ENCODE data around the gene SLC2A13. TPM values are rescaled to one million over a fixed set of nuclear protein-coding genes. Genes with fewer than 3 reads are reported as not detected.

Gene SLC2A13
- total RNA-seq, 1 donor from 2014 or later = 8.4 TPM

GRCh38 chr12:39839072-39839471 is 266.8 kb downstream of the SLC2A13 start:
- no peak overlapping the region for H3K4me3 ChIP-seq (ENCODE audit: low read length in 3 of 3)
- no peak overlapping the region for H3K27ac ChIP-seq (ENCODE audit: low read depth, low read length)
- H3K27me3 ChIP-seq (ENCODE audit: control insufficient read depth in 3 of 3, insufficient read depth in 3 of 3, low read length in 3 of 3) = no peaks in the 10 kb centered on the region
- H3K4me1 ChIP-seq (ENCODE audit: control insufficient read depth in 3 of 3, insufficient read depth in 3 of 3, low read length in 3 of 3) = no peaks in the 10 kb centered on the region
- H3K9me3 ChIP-seq (ENCODE audit: control insufficient read depth in 3 of 3, low read length in 3 of 3) = no peaks in the 10 kb centered on the region
- no peaks in the 10 kb centered on the region for H3K36me3 ChIP-seq (ENCODE audit: control insufficient read depth in 3 of 3, insufficient read depth in 3 of 3, low read length in 3 of 3)
- no peak overlapping the region for H3K9ac ChIP-seq (ENCODE audit: low read depth in 1 of 3, low read length in 3 of 3)

- no peaks in the 10 kb centered on the region for H3K27me3 ChIP-seq (ENCODE audit: control insufficient read depth in 3 of 3, insufficient read depth in 3 of 3, low read length in 3 of 3)
- no peaks in the 10 kb centered on the region for H3K9me3 ChIP-seq (ENCODE audit: control insufficient read depth in 3 of 3, low read length in 3 of 3)
- H3K9ac ChIP-seq (ENCODE audit: low read depth in 1 of 3, low read length in 3 of 3) = no peak overlapping the region
- no peaks in the 10 kb centered on the region for H3K36me3 ChIP-seq (ENCODE audit: control insufficient read depth in 3 of 3, insufficient read depth in 3 of 3, low read length in 3 of 3)
- no peaks in the 10 kb centered on the region for H3K4me1 ChIP-seq (ENCODE audit: control insufficient read depth in 3 of 3, insufficient read depth in 3 of 3, low read length in 3 of 3)
- no peak overlapping the region for H3K4me3 ChIP-seq (ENCODE audit: low read length in 3 of 3)
- no peak overlapping the region for H3K27ac ChIP-seq (ENCODE audit: low read depth, low read length)
These were observed 270.1 kb downstream of the SLC2A13 start for GRCh38 chr12:39835517-39836489.

- H3K27me3 ChIP-seq (ENCODE audit: control insufficient read depth in 3 of 3, insufficient read depth in 3 of 3, low read length in 3 of 3) = no peaks in the 10 kb centered on the region
- H3K36me3 ChIP-seq (ENCODE audit: control insufficient read depth in 3 of 3, insufficient read depth in 3 of 3, low read length in 3 of 3) = no peaks in the 10 kb centered on the region
- no peak overlapping the region for H3K27ac ChIP-seq (ENCODE audit: low read depth, low read length)
- H3K9me3 ChIP-seq (ENCODE audit: control insufficient read depth in 3 of 3, low read length in 3 of 3) = no peaks in the 10 kb centered on the region
- H3K4me1 ChIP-seq (ENCODE audit: control insufficient read depth in 3 of 3, insufficient read depth in 3 of 3, low read length in 3 of 3) = no peaks in the 10 kb centered on the region
- no peak overlapping the region for H3K9ac ChIP-seq (ENCODE audit: low read depth in 1 of 3, low read length in 3 of 3)
- no peak overlapping the region for H3K4me3 ChIP-seq (ENCODE audit: low read length in 3 of 3)
These were observed 274.1 kb downstream of the SLC2A13 start for GRCh38 chr12:39831587-39832315.

- no peaks in the 10 kb centered on the region for H3K4me1 ChIP-seq (ENCODE audit: control insufficient read depth in 3 of 3, insufficient read depth in 3 of 3, low read length in 3 of 3)
- H3K36me3 ChIP-seq (ENCODE audit: control insufficient read depth in 3 of 3, insufficient read depth in 3 of 3, low read length in 3 of 3) = no peaks in the 10 kb centered on the region
- no peaks in the 10 kb centered on the region for H3K9me3 ChIP-seq (ENCODE audit: control insufficient read depth in 3 of 3, low read length in 3 of 3)
- H3K9ac ChIP-seq (ENCODE audit: low read depth in 1 of 3, low read length in 3 of 3) = no peak overlapping the region
- no peaks in the 10 kb centered on the region for H3K27me3 ChIP-seq (ENCODE audit: control insufficient read depth in 3 of 3, insufficient read depth in 3 of 3, low read length in 3 of 3)
- no peak overlapping the region for H3K27ac ChIP-seq (ENCODE audit: low read depth, low read length)
- no peak overlapping the region for H3K4me3 ChIP-seq (ENCODE audit: low read length in 3 of 3)
These were observed 274.9 kb downstream of the SLC2A13 start for GRCh38 chr12:39830852-39831520.

- H3K9ac ChIP-seq (ENCODE audit: low read depth in 1 of 3, low read length in 3 of 3) = no peak overlapping the region
- no peak overlapping the region for H3K4me3 ChIP-seq (ENCODE audit: low read length in 3 of 3)
- H3K9me3 ChIP-seq (ENCODE audit: control insufficient read depth in 3 of 3, low read length in 3 of 3) = no peaks in the 10 kb centered on the region
- no peak overlapping the region for H3K27ac ChIP-seq (ENCODE audit: low read depth, low read length)
- H3K4me1 ChIP-seq (ENCODE audit: control insufficient read depth in 3 of 3, insufficient read depth in 3 of 3, low read length in 3 of 3) = no peaks in the 10 kb centered on the region
- no peaks in the 10 kb centered on the region for H3K27me3 ChIP-seq (ENCODE audit: control insufficient read depth in 3 of 3, insufficient read depth in 3 of 3, low read length in 3 of 3)
- no peaks in the 10 kb centered on the region for H3K36me3 ChIP-seq (ENCODE audit: control insufficient read depth in 3 of 3, insufficient read depth in 3 of 3, low read length in 3 of 3)
These were observed 275.7 kb downstream of the SLC2A13 start for GRCh38 chr12:39830171-39830570.

GRCh38 chr12:39824505-39825212 is 281.2 kb downstream of the SLC2A13 start:
- no peak overlapping the region for H3K4me3 ChIP-seq (ENCODE audit: low read length in 3 of 3)
- no peak overlapping the region for H3K27ac ChIP-seq (ENCODE audit: low read depth, low read length)
- H3K27me3 ChIP-seq (ENCODE audit: control insufficient read depth in 3 of 3, insufficient read depth in 3 of 3, low read length in 3 of 3) = no peaks in the 10 kb centered on the region
- H3K4me1 ChIP-seq (ENCODE audit: control insufficient read depth in 3 of 3, insufficient read depth in 3 of 3, low read length in 3 of 3) = no peaks in the 10 kb centered on the region
- H3K9ac ChIP-seq (ENCODE audit: low read depth in 1 of 3, low read length in 3 of 3) = no peak overlapping the region
- H3K36me3 ChIP-seq (ENCODE audit: control insufficient read depth in 3 of 3, insufficient read depth in 3 of 3, low read length in 3 of 3) = no peaks in the 10 kb centered on the region
- no peaks in the 10 kb centered on the region for H3K9me3 ChIP-seq (ENCODE audit: control insufficient read depth in 3 of 3, low read length in 3 of 3)

GRCh38 chr12:39816671-39817185 is 289.2 kb downstream of the SLC2A13 start:
- H3K4me1 ChIP-seq (ENCODE audit: control insufficient read depth in 3 of 3, insufficient read depth in 3 of 3, low read length in 3 of 3) = no peaks in the 10 kb centered on the region
- H3K4me3 ChIP-seq (ENCODE audit: low read length in 3 of 3) = no peak overlapping the region
- no peaks in the 10 kb centered on the region for H3K36me3 ChIP-seq (ENCODE audit: control insufficient read depth in 3 of 3, insufficient read depth in 3 of 3, low read length in 3 of 3)
- no peaks in the 10 kb centered on the region for H3K9me3 ChIP-seq (ENCODE audit: control insufficient read depth in 3 of 3, low read length in 3 of 3)
- H3K27ac ChIP-seq (ENCODE audit: low read depth, low read length) = no peak overlapping the region
- no peak overlapping the region for H3K9ac ChIP-seq (ENCODE audit: low read depth in 1 of 3, low read length in 3 of 3)
- H3K27me3 ChIP-seq (ENCODE audit: control insufficient read depth in 3 of 3, insufficient read depth in 3 of 3, low read length in 3 of 3) = no peaks in the 10 kb centered on the region

GRCh38 chr12:39815746-39816145 is 290.1 kb downstream of the SLC2A13 start:
- Histone ChIP-seq H3K27me3 (ENCODE audit: control insufficient read depth in 3 of 3, insufficient read depth in 3 of 3, low read length in 3 of 3) (no peaks in the 10 kb centered on the region), H3K9me3 (ENCODE audit: control insufficient read depth in 3 of 3, low read length in 3 of 3) (no peaks in the 10 kb centered on the region), H3K4me1 (ENCODE audit: control insufficient read depth in 3 of 3, insufficient read depth in 3 of 3, low read length in 3 of 3) (no peaks in the 10 kb centered on the region), H3K27ac (ENCODE audit: low read depth, low read length) (no peak overlapping the region), H3K36me3 (ENCODE audit: control insufficient read depth in 3 of 3, insufficient read depth in 3 of 3, low read length in 3 of 3) (no peaks in the 10 kb centered on the region), H3K4me3 (ENCODE audit: low read length in 3 of 3) (no peak overlapping the region), H3K9ac (ENCODE audit: low read depth in 1 of 3, low read length in 3 of 3) (no peak overlapping the region)

- H3K36me3 ChIP-seq (ENCODE audit: control insufficient read depth in 3 of 3, insufficient read depth in 3 of 3, low read length in 3 of 3) = no peaks in the 10 kb centered on the region
- no peak overlapping the region for H3K9ac ChIP-seq (ENCODE audit: low read depth in 1 of 3, low read length in 3 of 3)
- H3K27me3 ChIP-seq (ENCODE audit: control insufficient read depth in 3 of 3, insufficient read depth in 3 of 3, low read length in 3 of 3) = no peaks in the 10 kb centered on the region
- no peak overlapping the region for H3K4me3 ChIP-seq (ENCODE audit: low read length in 3 of 3)
- H3K9me3 ChIP-seq (ENCODE audit: control insufficient read depth in 3 of 3, low read length in 3 of 3) = no peaks in the 10 kb centered on the region
- H3K4me1 ChIP-seq (ENCODE audit: control insufficient read depth in 3 of 3, insufficient read depth in 3 of 3, low read length in 3 of 3) = no peaks in the 10 kb centered on the region
- no peak overlapping the region for H3K27ac ChIP-seq (ENCODE audit: low read depth, low read length)
These were observed 291.3 kb downstream of the SLC2A13 start for GRCh38 chr12:39814626-39815025.
